Transverse colon (tissue), 4 donors: ENCODE results near the gene ZBTB7C. TPM values are rescaled to one million over a fixed set of nuclear protein-coding genes. Genes with fewer than 3 reads are reported as not detected.

Source experiments
- DNase-seq: peaks from one replicate; pipeline ENCODE4 v3.0.0-alpha.2; 2019
- H3K27ac ChIP-seq, 4 donors: fragments of 200-600 bp; sonication (generic); 2 replicates each; pipeline ENCODE4 v1.5.1; 2016 to 2018; ENCODE audit warnings: inconsistent platforms in 4 of 4
- H3K27me3 ChIP-seq: fragments of 200-600 bp; sonication (generic); 2 replicates; pipeline ENCODE4 v1.5.1; 2017; ENCODE audit warnings: inconsistent platforms
- H3K36me3 ChIP-seq, 4 donors: fragments of 200-600 bp; sonication (generic); 2 replicates each; pipeline ENCODE4 v1.5.1; 2017 to 2019; ENCODE audit warnings: inconsistent platforms in 4 of 4
- H3K4me1 ChIP-seq, 4 donors: fragments of 200-600 bp; sonication (generic); 2 replicates each; pipeline ENCODE4 v1.5.1; 2017 to 2020; ENCODE audit warnings: inconsistent platforms in 4 of 4
- H3K4me3 ChIP-seq, 4 donors: fragments of 200-600 bp; sonication (generic); 1 replicate in 1 of 4; 2 replicates in 3 of 4; pipeline versions ENCODE4 v1.5.1 to v1.6.1; 2017 to 2019; ENCODE audit warnings: inconsistent platforms in 4 of 4
- H3K9me3 ChIP-seq, 2 donors: fragments of 200-600 bp; sonication (generic); 2 replicates each; pipeline ENCODE4 v1.5.1; 2017 to 2019; ENCODE audit warnings: inconsistent platforms in 2 of 2
- CTCF ChIP-seq, 5 experiments: fragments of 200-600 bp in 3 of 5; fragments of 450-650 bp in 2 of 5; sonication (generic) in 3 of 5; IDR thresholded peaks; 1 replicate in 2 of 5; 2 replicates in 3 of 5; pipeline ENCODE4 v1.5.1; 2016 to 2017; ENCODE audit warnings: antibody characterized with exemption in 5 of 5, inconsistent platforms in 3 of 5, mild to moderate bottlenecking in 2 of 5, moderate library complexity in 1 of 5
- EP300 ChIP-seq: sonication (generic); formaldehyde crosslinking; IDR thresholded peaks from one replicate; pipeline ENCODE4 v1.6.1; 2017; ENCODE audit warnings: antibody characterized with exemption, low read depth
- POLR2A ChIP-seq: fragments of 450-650 bp; IDR thresholded peaks from one replicate; pipeline ENCODE4 v1.6.1; 2016; ENCODE audit warnings: antibody characterized with exemption, mild to moderate bottlenecking, moderate library complexity
- POLR2AphosphoS5 ChIP-seq, 3 donors: sonication (generic); formaldehyde crosslinking; IDR thresholded peaks; one replicate each; pipeline ENCODE4 v1.6.1; 2016; ENCODE audit warnings: antibody characterized with exemption in 3 of 3
- WGBS, 2 donors: methylation state at CpG; one replicate each; pipeline ENCODE4 v1.1.5; 2018; ENCODE audit warnings: low coverage in 1 of 2; 5-methylcytosine and 5-hydroxymethylcytosine counted together
- in situ Hi-C, 4 donors: fragments of 200-750 bp; cut with MboI; loops; one replicate each; pipeline versions ENCODE4 v1.15.0 to v1.15.1; 2017; ENCODE audit warnings: low sequenced_read_pairs in 3 of 4, low pct_ligation_motif_present in 1 of 4, low pct_unique_long_range_greater_than_20kb in 1 of 4
- intact Hi-C: fragments of 100-400 bp; cut with DNase I; formaldehyde crosslinking; loops from one replicate; pipeline ENCODE4 v1.15.1; 2023; ENCODE audit warnings: low total_unique reads
- total RNA-seq, 4 donors: library from RNA; depleted of rRNA; stranded (reverse); fragments of >200 nt; gene quantifications; one replicate each; pipeline ENCODE4 v1.1.0, GENCODE V29; 2016

The ZBTB7C gene
- total RNA-seq, 4 donors from 2014 or later = 38.4 to 81.2 (median 47.5) TPM

- in situ Hi-C loops = loop anchor here in 2 of 4 donors (25.0 kb wide), 1 partner anchor 290 kb away; no protein-coding TSS in a partner anchor
- no peaks in the 10 kb centered on the region for H3K9me3 ChIP-seq
- DNase-seq = no peak
- intact Hi-C loops = no loop called here
- no peak overlapping the region for H3K27ac ChIP-seq
- no peaks in the 10 kb centered on the region for H3K27me3 ChIP-seq
- H3K36me3 ChIP-seq = no peaks in the 10 kb centered on the region
- WGBS, 2 donors = 62 to 81% methylated on average over 2 to 11 of the region's 11 CpGs
- no peaks in the 10 kb centered on the region for H3K4me1 ChIP-seq
- H3K4me3 ChIP-seq = no peak overlapping the region
- TF ChIP-seq POLR2A (no peak), CTCF (IDR thresholded peaks at IDR 0.05) (no peak), POLR2AphosphoS5 (IDR thresholded peaks at IDR 0.05) (no peak), EP300 (no peak)
Measured at GRCh38 chr18:48326901-48327675, 82.1 kb downstream of the ZBTB7C start.

GRCh38 chr18:48325115-48325665 is 84.0 kb downstream of the ZBTB7C start:
- intact Hi-C loops = no loop called here

GRCh38 chr18:48324651-48325050 is 84.5 kb downstream of the ZBTB7C start:
- in situ Hi-C loops = loop anchor here in 2 of 4 donors (25.0 kb wide), 1 partner anchor 287 kb away; no protein-coding TSS in a partner anchor
- Histone ChIP-seq H3K9me3 (no peaks in the 10 kb centered on the region), H3K4me1 (peaks cover 0 to 8% (median 2%) of the 10 kb centered on the region in 4 donors), H3K27ac (no peak overlapping the region), H3K4me3 (no peak overlapping the region), H3K27me3 (no peaks in the 10 kb centered on the region), H3K36me3 (no peaks in the 10 kb centered on the region)
- intact Hi-C loops = no loop called here
- DNase-seq = no peak
- TF ChIP-seq CTCF (IDR thresholded peaks at IDR 0.05) = no peak
- TF ChIP-seq EP300 = no peak
- TF ChIP-seq POLR2AphosphoS5 (IDR thresholded peaks at IDR 0.05) = no peak
- no peak for TF ChIP-seq POLR2A
- 63 to 90% methylated on average over 4 to 9 of the region's 9 CpGs for WGBS, 2 donors

More at GRCh38 chr18:48325115-48325665, 84.0 kb downstream of the ZBTB7C start:
- no peak for DNase-seq
- 96% methylated on average over 1 of the region's 1 CpG; no CpG with 5 or more reads in 1 of the 2 donors for WGBS, 2 donors
- H3K4me1 ChIP-seq = peaks cover 0 to 3% (median under 1%) of the 10 kb centered on the region in 4 donors
- H3K36me3 ChIP-seq = no peaks in the 10 kb centered on the region
- in situ Hi-C loops = loop anchor here in 2 of 4 donors (25.0 kb wide), 1 partner anchor 288 kb away; no protein-coding TSS in a partner anchor
- no peak for TF ChIP-seq POLR2A
- no peak for TF ChIP-seq EP300
- no peak for TF ChIP-seq CTCF (IDR thresholded peaks at IDR 0.05)
- TF ChIP-seq POLR2AphosphoS5 (IDR thresholded peaks at IDR 0.05) = no peak
- H3K27me3 ChIP-seq = no peaks in the 10 kb centered on the region
- H3K27ac ChIP-seq = no peak overlapping the region
- H3K9me3 ChIP-seq = no peaks in the 10 kb centered on the region
- no peak overlapping the region for H3K4me3 ChIP-seq

- H3K4me3 ChIP-seq = no peak overlapping the region
- H3K36me3 ChIP-seq = no peaks in the 10 kb centered on the region
- DNase-seq = no peak
- H3K9me3 ChIP-seq = no peaks in the 10 kb centered on the region
- WGBS, 2 donors = 56 to 57% methylated on average over 1 to 2 of the region's 2 CpGs
- peaks cover 0 to 8% (median 2%) of the 10 kb centered on the region in 4 donors for H3K4me1 ChIP-seq
- H3K27me3 ChIP-seq = no peaks in the 10 kb centered on the region
- intact Hi-C loops = no loop called here
- in situ Hi-C loops = no loop called here
- H3K27ac ChIP-seq = no peak overlapping the region
- TF ChIP-seq EP300 (no peak), POLR2A (no peak), CTCF (IDR thresholded peaks at IDR 0.05) (no peak), POLR2AphosphoS5 (IDR thresholded peaks at IDR 0.05) (no peak)
Measured at GRCh38 chr18:48323151-48323550, 86.0 kb downstream of the ZBTB7C start.
